Fibroblast of mammary gland (primary cell): ENCODE data around the gene OR4D10.

Source experiments
- DNase-seq: peaks from one replicate; pipeline ENCODE4 v3.0.0-alpha.2; 2010; ENCODE audit warnings: low read depth
- H3K4me3 ChIP-seq: 2 replicates; pipeline ENCODE4 v1.5.1; 2011; ENCODE audit warnings: low read depth, mild to moderate bottlenecking, low read length, moderate library complexity; ENCODE audit not compliant: control insufficient read depth
- CTCF ChIP-seq: conservative IDR thresholded peaks from 2 replicates; pipeline ENCODE4 v1.5.1; 2011; ENCODE audit warnings: low read depth, low read length, inconsistent platforms; ENCODE audit not compliant: control insufficient read depth, insufficient read depth

OR4D10 gene

GRCh38 chr11:59473015-59473414 is at the start of gene OR4D10:
OR4D10 (plus strand) TSS chr11:59473315; CDS start chr11:59477430, 4,115 bp downstream.
- TF ChIP-seq CTCF = no peak
- no peak for DNase-seq
- H3K4me3 ChIP-seq = no peak within 1 kb of the TSS

- no peak for DNase-seq
- no peak for TF ChIP-seq CTCF
Measured at GRCh38 chr11:59423835-59424234, 49.3 kb upstream of the OR4D10 start.

GRCh38 chr11:59425131-59425530 is 48.0 kb upstream of the OR4D10 start:
- TF ChIP-seq CTCF = no peak
- H3K4me3 ChIP-seq = no peak overlapping the region
- DNase-seq = no peak

More at GRCh38 chr11:59423835-59424234, 49.3 kb upstream of the OR4D10 start:
- H3K4me3 ChIP-seq = no peak overlapping the region

GRCh38 chr11:59426361-59427067 is 46.6 kb upstream of the OR4D10 start, which contains the start of gene OR5A2:
OR5A2 (minus strand) TSS chr11:59426413; CDS start chr11:59422953, 3,460 bp downstream.
- no peak for DNase-seq
- TF ChIP-seq CTCF = no peak
- no peak within 1 kb of the TSS for H3K4me3 ChIP-seq

DNA sequence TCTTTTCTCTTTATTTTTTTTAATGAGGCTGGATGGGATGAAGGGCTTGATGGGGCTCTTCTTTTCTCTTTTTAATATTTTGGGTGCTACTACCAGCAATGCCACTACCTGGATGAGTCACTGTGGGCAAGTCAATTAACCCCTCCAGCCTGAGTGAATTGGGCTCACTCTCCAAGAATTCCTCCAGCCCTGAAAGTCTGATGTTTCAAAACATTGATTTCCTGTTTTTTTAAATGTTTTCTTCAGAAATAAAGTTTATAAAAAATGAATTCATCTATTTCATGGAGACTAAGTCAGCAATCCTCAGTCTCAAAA is 46.1 kb upstream of the OR4D10 start:
- no peak overlapping the region for H3K4me3 ChIP-seq
- DNase-seq = no peak
- TF ChIP-seq CTCF = no peak

GRCh38 chr11:59429924-59430516 is 43.1 kb upstream of the OR4D10 start:
- TF ChIP-seq CTCF = peak; percentile 87
- peak; percentile 58 for DNase-seq
- no peak overlapping the region for H3K4me3 ChIP-seq
